G401 (cell line): ENCODE results near the gene FREY1. TPM values are rescaled to one million over a fixed set of nuclear protein-coding genes. Genes with fewer than 3 reads are reported as not detected.

Experiments used
- DNase-seq: peaks from one replicate; pipeline ENCODE4 v3.0.0-alpha.2; 2015; ENCODE audit warnings: low spot score
- in situ Hi-C: cut with HindIII; loops from 2 replicates; pipeline ENCODE4 v1.10.0; 2016; ENCODE audit warnings: low sequenced_read_pairs, mixed read lengths
- total RNA-seq: library from RNA; depleted of rRNA; stranded (reverse); fragments of >200 nt; shearing (Covaris generic); gene quantifications from 2 replicates; pipeline ENCODE4 v1.2.3, GENCODE V29; 2014

FREY1 gene
- total RNA-seq, 1 experiment from 2014 or later = 0.24 TPM

GRCh38 chr11:45899448-45900174, 7.5 kb downstream of the FREY1 start:
- DNase-seq = peak; percentile 87
- in situ Hi-C loops = no loop called here

GRCh38 chr11:45899086-45899447, 8.0 kb downstream of the FREY1 start:
- no peak for DNase-seq
- in situ Hi-C loops = no loop called here

DNA sequence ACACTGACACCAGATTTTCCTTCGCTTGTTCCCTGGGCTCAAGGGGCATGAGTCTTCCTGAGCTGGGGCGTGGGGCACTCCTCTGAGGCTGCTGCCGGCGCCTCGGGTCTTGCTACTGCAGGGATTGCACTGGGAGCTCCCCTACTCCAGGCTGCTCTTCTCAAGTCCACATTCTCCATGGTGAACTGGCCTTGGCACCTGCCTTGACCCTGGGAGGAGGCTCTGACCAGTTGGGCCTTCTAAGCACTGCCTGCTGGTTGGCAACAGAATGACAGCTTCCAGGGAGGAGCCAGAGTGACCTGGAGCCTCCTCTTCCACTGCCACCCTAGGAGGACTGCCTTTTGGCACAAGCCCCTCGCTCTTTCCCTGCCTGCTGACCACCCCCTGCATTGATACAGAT, 9.5 kb downstream of the FREY1 start:
- in situ Hi-C loops = no loop called here
- peak; percentile 55 for DNase-seq

DNA sequence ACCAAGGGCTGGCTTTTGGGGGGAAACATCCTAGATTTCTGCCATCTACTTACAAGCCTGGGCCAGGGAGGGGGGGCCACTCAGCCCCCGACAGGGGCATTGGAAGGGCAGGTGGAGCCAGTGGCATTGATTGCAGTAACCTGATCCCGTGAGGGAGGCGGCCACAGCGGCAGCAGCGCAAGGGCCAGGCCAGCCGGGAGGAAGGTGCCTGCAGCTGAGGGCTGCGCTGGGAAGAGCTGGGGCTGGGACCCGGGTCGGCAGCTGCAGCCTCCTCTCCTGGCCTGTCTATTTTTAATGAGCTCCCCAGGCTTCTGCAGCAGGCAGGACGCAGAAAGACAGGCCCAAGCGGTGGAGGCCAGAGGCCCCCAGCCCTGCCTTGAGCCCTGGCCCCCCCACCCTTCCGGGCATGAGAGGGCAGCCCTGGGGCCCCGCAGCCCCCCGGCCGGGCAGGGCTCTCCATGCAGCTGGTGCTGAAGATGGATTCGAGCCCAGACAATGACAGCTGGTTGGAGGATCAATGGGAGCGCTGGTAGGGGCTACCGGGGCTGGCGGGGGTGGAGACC, 10.6 kb downstream of the FREY1 start:
- peak; percentile 39 for DNase-seq
- in situ Hi-C loops = no loop called here

DNA sequence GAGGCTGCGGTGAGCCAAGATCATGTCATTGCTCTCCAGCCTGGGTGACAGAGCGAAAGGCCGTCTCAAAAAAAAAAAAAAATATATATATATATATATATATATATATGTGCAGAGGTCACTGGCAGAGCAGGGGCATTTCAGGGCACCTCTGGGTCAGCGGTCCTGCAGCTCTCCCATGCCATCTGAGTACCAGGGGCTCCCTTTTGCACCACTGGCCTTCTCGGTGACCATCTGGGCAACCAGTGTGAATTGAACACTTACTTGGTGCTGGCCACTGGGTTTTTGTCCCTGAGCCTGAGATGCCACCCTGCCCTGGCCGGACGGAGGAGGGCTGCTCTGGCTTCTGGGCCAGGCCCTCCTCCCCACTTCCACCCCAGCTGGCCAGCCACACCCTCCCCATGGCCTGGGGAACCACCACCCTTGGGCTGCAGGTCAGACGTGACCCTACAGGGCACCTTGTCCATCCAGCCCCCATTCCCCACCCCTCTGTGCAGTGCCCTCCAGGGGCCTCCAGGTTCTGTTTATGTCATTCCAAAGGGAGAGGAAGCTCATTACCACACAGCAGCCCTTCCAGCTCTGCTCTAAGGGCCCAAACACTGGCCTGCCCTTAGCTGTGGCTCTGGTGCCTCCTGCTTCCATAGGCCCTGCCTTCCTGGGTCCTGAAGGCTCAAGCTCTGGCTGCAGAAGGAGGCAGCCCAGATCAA, 11.4 kb downstream of the FREY1 start:
- DNase-seq = no peak
- in situ Hi-C loops = no loop called here

DNA sequence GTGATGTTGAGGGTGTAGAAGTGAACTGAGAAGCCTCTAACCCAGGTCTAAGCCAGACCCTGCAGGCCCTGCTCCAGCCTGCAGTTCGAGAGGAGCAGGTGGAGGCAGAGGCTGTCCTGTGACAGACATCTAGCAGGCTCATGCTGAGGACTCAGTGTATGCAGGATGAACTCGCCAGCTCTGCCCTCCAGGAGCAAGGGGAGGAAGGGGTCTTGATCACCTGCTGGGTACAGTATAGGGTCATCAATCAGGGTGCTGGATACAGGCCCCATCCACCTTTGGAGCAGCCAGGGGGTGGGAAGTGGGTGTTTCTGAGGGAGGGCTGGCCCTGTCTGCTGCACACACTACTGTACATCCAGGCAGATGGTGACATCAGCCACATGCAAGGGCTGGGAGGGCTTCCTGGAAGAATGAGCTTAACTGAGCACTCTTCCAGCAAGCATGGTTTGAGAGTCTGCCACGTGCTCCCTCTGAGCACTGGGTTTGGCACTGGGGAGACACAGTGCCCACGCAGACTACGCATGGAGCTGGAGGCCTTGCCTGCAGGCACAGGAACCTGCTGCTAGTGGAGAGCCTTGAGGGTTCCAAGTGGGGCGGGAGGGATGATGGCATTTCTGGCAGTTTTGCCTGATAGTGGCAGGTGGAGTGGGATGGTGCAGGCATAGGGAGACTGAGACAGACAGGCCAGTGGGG, 12.4 kb downstream of the FREY1 start:
- in situ Hi-C loops = no loop called here
- peak; percentile 58 for DNase-seq

GRCh38 chr11:45892856-45893255, 14.2 kb downstream of the FREY1 start:
- in situ Hi-C loops = no loop called here
- DNase-seq = no peak

GRCh38 chr11:45890886-45891550, 16.1 kb downstream of the FREY1 start:
- DNase-seq = peak; percentile 46
- in situ Hi-C loops = no loop called here

GRCh38 chr11:45889966-45890365, 17.1 kb downstream of the FREY1 start:
- in situ Hi-C loops = no loop called here

GRCh38 chr11:45889555-45889954, 17.5 kb downstream of the FREY1 start:
- in situ Hi-C loops = no loop called here
- no peak for DNase-seq

More at GRCh38 chr11:45889966-45890365, 17.1 kb downstream of the FREY1 start:
- no peak for DNase-seq

- in situ Hi-C loops = no loop called here
- DNase-seq = peak; percentile 49
Observed at GRCh38 chr11:45887587-45887986, 19.5 kb downstream of the FREY1 start.

GRCh38 chr11:45886816-45887520, 20.1 kb downstream of the FREY1 start:
- DNase-seq = no peak
- in situ Hi-C loops = no loop called here

DNA sequence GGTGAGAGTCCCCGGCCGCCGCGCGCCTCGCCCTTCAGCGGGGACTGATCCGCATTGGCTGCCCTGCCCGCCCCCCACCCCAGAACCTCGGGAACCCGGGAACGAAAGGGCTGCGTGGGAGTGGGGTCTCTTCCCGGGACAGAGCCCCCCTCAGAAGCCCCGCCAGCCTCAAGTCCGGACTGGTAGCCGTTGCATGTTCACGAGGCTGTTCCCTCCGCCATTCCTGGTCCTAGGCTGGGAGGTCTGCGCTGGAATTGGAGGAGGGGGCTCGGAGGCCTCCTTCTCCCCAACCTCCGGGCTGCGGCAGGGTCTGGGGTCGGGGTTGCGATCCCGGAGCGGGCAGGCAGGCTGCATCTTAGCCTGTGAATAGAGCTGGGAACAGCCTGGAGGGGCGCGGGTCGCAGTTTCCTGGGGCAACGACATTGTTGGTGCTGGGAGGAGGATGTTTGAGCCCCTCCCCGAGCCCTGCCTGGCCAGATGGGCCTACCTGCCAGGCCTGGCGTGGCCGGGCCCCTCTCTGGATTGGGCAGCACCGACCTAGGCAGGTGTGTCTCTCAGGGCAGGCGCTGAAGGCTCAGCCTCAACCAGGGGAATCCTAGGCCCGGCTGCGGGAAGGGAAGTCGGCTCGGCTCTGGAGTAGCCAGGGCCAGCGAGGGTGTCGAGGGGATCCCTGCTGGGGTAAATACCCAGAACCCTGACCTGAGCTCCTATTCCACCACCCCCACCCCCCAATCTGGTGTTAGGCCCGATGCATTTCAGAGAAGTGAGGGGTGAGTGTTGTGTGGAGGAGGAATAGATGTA, 20.9 kb downstream of the FREY1 start:
- peak; percentile 55 for DNase-seq
- in situ Hi-C loops = no loop called here

DNA sequence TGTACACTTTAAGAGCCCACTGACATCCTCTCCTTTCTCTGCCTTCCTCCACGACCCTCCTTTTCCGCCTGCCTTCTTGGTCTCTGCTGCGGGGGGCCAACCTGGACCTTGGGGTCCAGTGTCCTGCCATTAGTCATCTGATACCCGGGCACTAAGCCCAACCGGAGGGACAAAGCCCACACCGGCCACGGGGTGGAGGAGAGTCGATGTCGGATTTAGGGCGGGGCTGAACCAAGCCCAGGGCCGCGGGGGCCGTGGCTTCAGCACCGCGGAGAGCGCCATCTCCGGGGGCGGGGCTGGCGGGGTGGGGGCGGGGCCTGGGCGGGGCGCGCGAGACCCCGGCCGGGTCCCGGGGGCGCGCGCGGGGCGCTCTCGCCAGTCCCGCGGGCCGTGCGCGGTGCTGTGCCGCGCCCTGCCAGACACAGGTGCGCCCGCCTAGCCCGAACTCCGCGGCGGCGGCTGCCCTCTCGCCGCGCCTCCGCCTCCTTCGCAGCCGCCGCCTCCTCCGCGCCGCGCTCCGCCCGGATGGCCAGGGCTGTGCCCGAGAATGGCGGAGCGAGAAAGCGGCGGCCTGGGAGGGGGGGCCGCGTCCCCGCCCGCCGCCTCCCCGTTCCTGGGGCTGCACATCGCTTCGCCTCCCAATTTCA, 21.7 kb downstream of the FREY1 start, which contains the start of gene MAPK8IP1:
TSS of gene MAPK8IP1 (plus strand) at position 378 of the 647 bp plus-strand sequence. CDS start at position 548, 170 bp downstream.
- peak; percentile 74 for DNase-seq
- in situ Hi-C loops = no loop called here

- in situ Hi-C loops = no loop called here
- DNase-seq = peak; percentile 35
Observed at GRCh38 chr11:45884596-45885185, 22.4 kb downstream of the FREY1 start.

DNA sequence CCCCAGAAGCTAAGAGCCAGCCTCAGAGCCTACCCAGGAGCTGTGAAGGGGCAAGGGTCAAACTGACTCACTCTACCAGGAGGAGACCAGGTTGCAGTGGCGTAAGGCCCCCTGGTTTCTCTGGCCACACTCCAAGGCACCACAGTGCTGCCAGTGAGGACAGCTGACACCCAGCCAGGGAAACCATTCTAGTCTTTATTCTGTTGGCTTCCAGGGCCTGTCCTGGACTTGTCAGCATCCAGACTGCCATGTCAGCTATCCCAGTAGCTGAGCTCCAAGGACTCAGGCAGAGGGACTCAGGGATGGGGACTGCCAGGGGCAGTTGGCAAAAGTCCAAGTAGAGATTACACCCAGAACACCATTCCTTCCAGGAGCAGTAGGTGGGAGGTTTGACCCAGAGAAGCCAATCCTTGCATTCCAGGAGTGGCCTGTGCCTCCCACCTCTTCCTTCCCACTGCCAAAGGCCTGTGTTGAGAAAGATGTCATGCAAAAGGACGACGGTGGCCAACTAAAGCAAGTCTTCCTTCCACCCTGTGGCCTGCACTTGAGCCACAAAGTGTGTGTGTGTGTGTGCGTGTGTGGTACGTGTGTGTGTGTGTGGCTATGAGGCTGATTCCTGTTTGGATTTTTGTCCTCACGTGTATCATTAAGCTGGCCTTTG, 25.2 kb downstream of the FREY1 start:
- DNase-seq = peak; percentile 70
- in situ Hi-C loops = no loop called here
